Esophagus muscularis mucosa (tissue), 4 donors: ENCODE results near the gene TRIM8.

Experiments
- CTCF ChIP-seq, 3 experiments: fragments of 200-600 bp in 2 of 3; fragments of 450-650 bp in 1 of 3; sonication (generic) in 2 of 3; IDR thresholded peaks; one replicate each; pipeline ENCODE4 v1.5.1; 2017 to 2019; ENCODE audit warnings: antibody characterized with exemption in 3 of 3, mild to moderate bottlenecking in 2 of 3, moderate library complexity in 1 of 3
- EP300 ChIP-seq: sonication (generic); formaldehyde crosslinking; IDR thresholded peaks from one replicate; pipeline ENCODE4 v1.6.1; 2017; ENCODE audit warnings: antibody characterized with exemption
- POLR2A ChIP-seq: fragments of 450-650 bp; IDR thresholded peaks from one replicate; pipeline ENCODE4 v1.6.1; 2017; ENCODE audit warnings: antibody characterized with exemption, moderate library complexity, mild to moderate bottlenecking, low read depth
- POLR2AphosphoS5 ChIP-seq, 2 donors: sonication (generic); formaldehyde crosslinking; IDR thresholded peaks; one replicate each; pipeline ENCODE4 v1.6.1; 2017; ENCODE audit warnings: antibody characterized with exemption in 2 of 2

- TF ChIP-seq POLR2A (no peak), CTCF (IDR thresholded peaks at IDR 0.05) (no peak), EP300 (no peak), POLR2AphosphoS5 (IDR thresholded peaks at IDR 0.05) (no peak)
These were observed 19.3 kb upstream of the TRIM8 start for GRCh38 chr10:102624751-102625645.
